Measurements from ENCODE around the gene MRGPRF.

The MRGPRF gene

DNA sequence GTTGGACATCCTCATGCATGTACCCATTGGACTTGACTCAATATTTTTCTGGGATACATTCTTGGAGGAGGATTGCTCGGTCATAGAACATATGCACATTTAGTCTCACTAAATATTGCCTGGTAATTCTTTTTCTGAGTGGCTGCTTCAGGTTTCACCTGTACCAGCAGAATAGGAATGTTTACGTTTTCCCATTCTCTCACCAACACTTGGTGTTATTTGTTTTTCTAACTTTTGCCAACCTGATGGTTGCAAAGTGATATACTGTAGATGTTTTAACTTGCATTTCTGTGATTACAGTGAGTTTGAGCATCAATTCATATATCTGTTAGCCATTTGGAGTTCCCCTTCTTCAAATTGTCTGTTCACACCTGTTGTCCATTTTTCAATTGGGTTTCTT is 30.9 kb downstream of the MRGPRF start:
- Histone ChIP-seq H3K27me3 (ENCODE audit: control insufficient read depth, insufficient read depth, low read length, poor library complexity, severe bottlenecking) (no peaks in the 10 kb centered on the region), H3K4me1 (ENCODE audit: control insufficient read depth, insufficient read depth, low read length) (no peaks in the 10 kb centered on the region), H3K36me3 (ENCODE audit: control insufficient read depth, insufficient read depth, low read length) (no peaks in the 10 kb centered on the region), H3K27ac (ENCODE audit: insufficient read depth, low read depth, low read length, poor library complexity, severe bottlenecking) (no peak overlapping the region), H3K4me3 (ENCODE audit: insufficient read depth, low read depth, low read length) (no peak overlapping the region), H3K9me3 (ENCODE audit: control insufficient read depth, low read length) (no peaks in the 10 kb centered on the region)
- WGBS, 2 experiments: 93 to 94% methylated on average over 2 of the region's 2 CpGs

- Histone ChIP-seq H3K27me3 (ENCODE audit: control insufficient read depth, insufficient read depth, low read length, poor library complexity, severe bottlenecking) (no peaks in the 10 kb centered on the region), H3K27ac (ENCODE audit: insufficient read depth, low read depth, low read length, poor library complexity, severe bottlenecking) (no peak within 1 kb of the TSS), H3K36me3 (ENCODE audit: control insufficient read depth, insufficient read depth, low read length) (no peaks in the 10 kb centered on the region), H3K4me1 (ENCODE audit: control insufficient read depth, insufficient read depth, low read length) (no peaks in the 10 kb centered on the region), H3K4me3 (ENCODE audit: insufficient read depth, low read depth, low read length) (no peak within 1 kb of the TSS), H3K9me3 (ENCODE audit: control insufficient read depth, low read length) (no peaks in the 10 kb centered on the region)
- WGBS, 2 experiments: 90 to 92% methylated on average over 8 of the region's 8 CpGs
Measured at GRCh38 chr11:68980776-68981065, 32.3 kb downstream of the MRGPRF start, which contains the start of gene MRGPRD. MRGPRD (minus strand) TSS chr11:68980986; CDS start chr11:68980986, 0 bp downstream.

- 93 to 94% methylated on average over 33 of the region's 33 CpGs for WGBS, 2 experiments
- no peaks in the 10 kb centered on the region for H3K9me3 ChIP-seq (ENCODE audit: control insufficient read depth, low read length)
- no peaks in the 10 kb centered on the region for H3K4me1 ChIP-seq (ENCODE audit: control insufficient read depth, insufficient read depth, low read length)
- H3K36me3 ChIP-seq (ENCODE audit: control insufficient read depth, insufficient read depth, low read length): no peaks in the 10 kb centered on the region
- H3K27ac ChIP-seq (ENCODE audit: insufficient read depth, low read depth, low read length, poor library complexity, severe bottlenecking): no peak overlapping the region
- no peaks in the 10 kb centered on the region for H3K27me3 ChIP-seq (ENCODE audit: control insufficient read depth, insufficient read depth, low read length, poor library complexity, severe bottlenecking)
- H3K4me3 ChIP-seq (ENCODE audit: insufficient read depth, low read depth, low read length): no peak overlapping the region
Measured at GRCh38 chr11:68979931-68980775, 32.9 kb downstream of the MRGPRF start.

DNA sequence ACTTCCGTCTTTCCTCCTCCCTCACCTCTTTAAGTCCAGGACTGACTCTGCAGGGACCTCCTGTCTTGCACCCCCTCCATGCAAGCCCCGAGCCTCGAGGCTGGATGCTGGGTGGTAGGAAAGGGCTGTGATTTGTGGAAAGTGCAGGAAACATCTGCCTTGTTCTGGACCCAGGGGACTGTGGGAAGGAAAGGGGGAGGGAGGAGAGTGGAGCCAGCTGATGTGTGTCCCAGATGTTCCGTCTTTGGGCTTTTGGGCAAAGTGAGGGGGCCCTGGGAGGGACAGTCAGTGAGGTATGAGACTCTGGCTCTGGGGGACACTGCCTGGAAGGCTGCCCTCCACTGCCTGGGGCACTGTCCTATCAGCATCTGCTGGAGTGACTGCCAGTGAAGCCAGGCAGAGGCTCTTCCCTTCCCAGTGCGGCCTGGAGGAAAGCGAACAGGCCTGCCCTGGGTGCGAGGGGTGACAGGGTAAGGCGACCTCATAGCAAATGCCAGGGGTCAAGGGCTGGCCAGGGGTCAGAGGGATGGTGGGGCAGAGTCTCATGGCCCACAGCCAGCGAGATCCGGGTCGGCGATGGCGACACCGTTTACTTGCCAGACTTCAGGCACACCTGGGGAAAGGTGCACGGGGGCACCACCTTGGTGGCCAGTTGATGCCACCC is 34.0 kb downstream of the MRGPRF start:
- no peaks in the 10 kb centered on the region for H3K27me3 ChIP-seq (ENCODE audit: control insufficient read depth, insufficient read depth, low read length, poor library complexity, severe bottlenecking)
- WGBS, 2 experiments: 89 to 91% methylated on average over 15 of the region's 15 CpGs

GRCh38 chr11:68978626-68978930 is 34.5 kb downstream of the MRGPRF start:
- H3K27ac ChIP-seq (ENCODE audit: insufficient read depth, low read depth, low read length, poor library complexity, severe bottlenecking): no peak overlapping the region
- no peak overlapping the region for H3K4me3 ChIP-seq (ENCODE audit: insufficient read depth, low read depth, low read length)
- no peaks in the 10 kb centered on the region for H3K4me1 ChIP-seq (ENCODE audit: control insufficient read depth, insufficient read depth, low read length)
- no peaks in the 10 kb centered on the region for H3K27me3 ChIP-seq (ENCODE audit: control insufficient read depth, insufficient read depth, low read length, poor library complexity, severe bottlenecking)
- peaks cover 2% of the 10 kb centered on the region for H3K9me3 ChIP-seq (ENCODE audit: control insufficient read depth, low read length)
- WGBS, 2 experiments: 94 to 95% methylated on average over 5 of the region's 5 CpGs
- no peaks in the 10 kb centered on the region for H3K36me3 ChIP-seq (ENCODE audit: control insufficient read depth, insufficient read depth, low read length)

More for the DNA sequence above, 34.0 kb downstream of the MRGPRF start:
- Histone ChIP-seq H3K36me3 (ENCODE audit: control insufficient read depth, insufficient read depth, low read length) (no peaks in the 10 kb centered on the region), H3K9me3 (ENCODE audit: control insufficient read depth, low read length) (peaks cover 2% of the 10 kb centered on the region), H3K27ac (ENCODE audit: insufficient read depth, low read depth, low read length, poor library complexity, severe bottlenecking) (no peak overlapping the region), H3K4me1 (ENCODE audit: control insufficient read depth, insufficient read depth, low read length) (no peaks in the 10 kb centered on the region), H3K4me3 (ENCODE audit: insufficient read depth, low read depth, low read length) (no peak overlapping the region)

DNA sequence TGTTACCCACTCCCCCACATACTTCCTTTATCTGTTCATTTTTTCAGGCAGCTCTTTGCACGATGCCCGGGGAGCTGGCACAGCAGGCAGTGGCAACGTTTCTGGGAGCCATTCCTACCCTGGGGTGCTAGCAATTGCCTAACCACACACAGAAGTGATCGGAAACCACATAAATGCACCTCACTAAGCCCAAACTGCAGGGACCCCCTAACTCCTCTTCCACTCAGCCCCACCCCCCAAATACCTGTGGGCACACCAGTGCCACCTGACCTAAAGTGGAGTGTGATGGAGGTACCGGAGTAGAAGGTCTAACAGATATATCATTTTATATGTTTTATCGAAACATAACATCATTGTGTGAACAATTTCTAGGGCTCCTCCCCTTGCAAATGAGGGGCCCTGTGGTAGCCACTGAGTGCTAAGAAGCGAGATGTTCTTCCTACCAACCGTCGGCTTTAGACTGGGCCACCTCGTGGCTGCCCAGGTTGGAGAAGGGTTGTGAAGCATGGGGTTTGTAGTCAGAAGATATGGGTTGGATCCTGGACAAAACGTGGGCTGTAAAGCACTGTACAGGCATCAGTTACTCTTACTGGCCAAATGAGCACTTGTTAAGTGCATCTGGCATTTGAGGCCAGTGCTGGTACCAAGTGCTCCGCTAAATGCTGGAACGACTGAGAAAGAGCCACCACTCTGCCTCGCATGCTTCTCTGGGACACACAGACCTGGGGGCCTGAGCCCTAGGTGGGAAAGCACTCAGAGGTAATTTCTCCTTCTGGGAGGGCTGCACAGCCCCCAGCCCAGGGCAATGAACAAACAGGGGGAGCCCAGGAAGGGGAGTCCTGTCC is 35.0 kb downstream of the MRGPRF start:
- Histone ChIP-seq H3K9me3 (ENCODE audit: control insufficient read depth, low read length) (peaks cover 2% of the 10 kb centered on the region), H3K27me3 (ENCODE audit: control insufficient read depth, insufficient read depth, low read length, poor library complexity, severe bottlenecking) (no peaks in the 10 kb centered on the region), H3K27ac (ENCODE audit: insufficient read depth, low read depth, low read length, poor library complexity, severe bottlenecking) (no peak overlapping the region), H3K4me3 (ENCODE audit: insufficient read depth, low read depth, low read length) (no peak overlapping the region), H3K4me1 (ENCODE audit: control insufficient read depth, insufficient read depth, low read length) (no peaks in the 10 kb centered on the region), H3K36me3 (ENCODE audit: control insufficient read depth, insufficient read depth, low read length) (no peaks in the 10 kb centered on the region)
- 91 to 93% methylated on average over 13 of the region's 14 CpGs for WGBS, 2 experiments

- H3K27ac ChIP-seq (ENCODE audit: insufficient read depth, low read depth, low read length, poor library complexity, severe bottlenecking): no peak overlapping the region
- H3K36me3 ChIP-seq (ENCODE audit: control insufficient read depth, insufficient read depth, low read length): no peaks in the 10 kb centered on the region
- H3K4me1 ChIP-seq (ENCODE audit: control insufficient read depth, insufficient read depth, low read length): no peaks in the 10 kb centered on the region
- no peaks in the 10 kb centered on the region for H3K27me3 ChIP-seq (ENCODE audit: control insufficient read depth, insufficient read depth, low read length, poor library complexity, severe bottlenecking)
- H3K4me3 ChIP-seq (ENCODE audit: insufficient read depth, low read depth, low read length): no peak overlapping the region
- WGBS, 2 experiments: 87 to 92% methylated on average over 4 of the region's 4 CpGs
- peaks cover 2% of the 10 kb centered on the region for H3K9me3 ChIP-seq (ENCODE audit: control insufficient read depth, low read length)
Measured at GRCh38 chr11:68976563-68976962, 36.5 kb downstream of the MRGPRF start.

DNA sequence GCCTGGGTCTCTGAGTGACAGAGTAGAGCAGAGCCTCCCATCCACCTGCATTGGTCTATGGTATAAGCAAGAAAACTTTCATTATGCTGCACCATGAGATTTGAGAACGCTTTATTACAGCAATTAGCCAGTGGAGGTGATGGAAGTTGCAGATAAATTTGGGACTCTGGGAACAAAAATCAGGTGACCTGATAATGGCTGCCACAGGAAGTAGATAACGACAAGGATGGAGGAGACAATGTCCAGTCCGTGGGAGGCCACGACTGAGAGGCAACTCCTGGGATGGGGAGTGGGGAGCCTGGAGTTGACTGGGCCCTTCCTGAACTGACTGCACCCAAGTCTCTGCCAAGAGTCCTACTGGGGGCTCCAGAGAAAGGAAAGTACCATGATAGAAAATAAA is 37.0 kb downstream of the MRGPRF start:
- no peaks in the 10 kb centered on the region for H3K27me3 ChIP-seq (ENCODE audit: control insufficient read depth, insufficient read depth, low read length, poor library complexity, severe bottlenecking)
- no peaks in the 10 kb centered on the region for H3K36me3 ChIP-seq (ENCODE audit: control insufficient read depth, insufficient read depth, low read length)
- no peak overlapping the region for H3K27ac ChIP-seq (ENCODE audit: insufficient read depth, low read depth, low read length, poor library complexity, severe bottlenecking)
- peaks cover 2% of the 10 kb centered on the region for H3K9me3 ChIP-seq (ENCODE audit: control insufficient read depth, low read length)
- H3K4me3 ChIP-seq (ENCODE audit: insufficient read depth, low read depth, low read length): no peak overlapping the region
- H3K4me1 ChIP-seq (ENCODE audit: control insufficient read depth, insufficient read depth, low read length): no peaks in the 10 kb centered on the region
- 73 to 78% methylated on average over 4 of the region's 4 CpGs for WGBS, 2 experiments

GRCh38 chr11:68974421-68975194 is 38.4 kb downstream of the MRGPRF start:
- no peak overlapping the region for H3K4me3 ChIP-seq (ENCODE audit: insufficient read depth, low read depth, low read length)
- no peak overlapping the region for H3K27ac ChIP-seq (ENCODE audit: insufficient read depth, low read depth, low read length, poor library complexity, severe bottlenecking)
- H3K9me3 ChIP-seq (ENCODE audit: control insufficient read depth, low read length): peaks cover 2% of the 10 kb centered on the region
- no peaks in the 10 kb centered on the region for H3K36me3 ChIP-seq (ENCODE audit: control insufficient read depth, insufficient read depth, low read length)
- H3K27me3 ChIP-seq (ENCODE audit: control insufficient read depth, insufficient read depth, low read length, poor library complexity, severe bottlenecking): no peaks in the 10 kb centered on the region
- WGBS, 2 experiments: 89 to 90% methylated on average over 23 of the region's 23 CpGs
- H3K4me1 ChIP-seq (ENCODE audit: control insufficient read depth, insufficient read depth, low read length): no peaks in the 10 kb centered on the region
